HepG2 (cell line): ENCODE results near the gene ZNF500. TPM values are rescaled to one million over a fixed set of nuclear protein-coding genes. Genes with fewer than 3 reads are reported as not detected.
A peak's percentile ranks its signal among the peaks of the same experiment; 100 is the strongest.

Experiments used
- AFF4 ChIP-seq: sonication (generic); formaldehyde crosslinking; IDR thresholded peaks from 2 replicates; pipeline ENCODE4 v1.4.0; 2020; ENCODE audit warnings: missing genetic modification reagents
- ARNTL ChIP-seq: sonication (generic); formaldehyde crosslinking; IDR thresholded peaks from 2 replicates; pipeline ENCODE4 v1.4.0; 2020; ENCODE audit warnings: mild to moderate bottlenecking, missing genetic modification reagents
- GABPA ChIP-seq, 2 experiments: IDR thresholded peaks; 2 replicates each; pipeline ENCODE4 v1.6.1; 2011 to 2016; ENCODE audit warnings: low read depth in 2 of 2, low read length in 1 of 2, missing biosample characterization in 1 of 2, missing genetic modification characterization in 1 of 2
- LCORL ChIP-seq, 2 experiments: fragments of 450-650 bp in 1 of 2; sonication (generic) in 1 of 2; formaldehyde crosslinking in 1 of 2; IDR thresholded peaks; 2 replicates each; pipeline versions ENCODE4 v1.5.0 to v1.6.1; 2017 to 2020; ENCODE audit warnings: antibody characterized with exemption in 1 of 2, missing genetic modification reagents in 1 of 2
- MEF2D ChIP-seq: sonication (generic); formaldehyde crosslinking; IDR thresholded peaks from 2 replicates; pipeline ENCODE4 v1.5.1; 2020; ENCODE audit warnings: mild to moderate bottlenecking, missing genetic modification reagents
- PLSCR1 ChIP-seq: sonication (generic); formaldehyde crosslinking; IDR thresholded peaks from 2 replicates; pipeline ENCODE4 v1.5.0; 2020; ENCODE audit warnings: missing genetic modification reagents, mild to moderate bottlenecking, borderline replicate concordance
- POLR2A ChIP-seq, 2 experiments: IDR thresholded peaks; 2 replicates each; pipeline ENCODE4 v1.6.1; 2011; ENCODE audit warnings: low read depth in 2 of 2, low read length in 2 of 2, mild to moderate bottlenecking in 1 of 2, moderate library complexity in 1 of 2; ENCODE audit not compliant: insufficient read depth in 1 of 2
- RARA ChIP-seq: IDR thresholded peaks from 2 replicates; pipeline ENCODE4 v1.6.1; 2016; ENCODE audit warnings: missing genetic modification reagents, missing compliant biosample characterization
- SALL2 ChIP-seq: sonication (generic); formaldehyde crosslinking; IDR thresholded peaks from 2 replicates; pipeline ENCODE4 v1.8.1; 2023; ENCODE audit warnings: mild to moderate bottlenecking, missing genetic modification reagents, inconsistent platforms
- SPEN ChIP-seq: sonication (generic); formaldehyde crosslinking; IDR thresholded peaks from 2 replicates; pipeline ENCODE4 v1.5.1; 2020; ENCODE audit warnings: low read depth, mild to moderate bottlenecking, missing genetic modification reagents
- U2AF2 ChIP-seq: fragments of 200-400 bp; formaldehyde crosslinking; IDR thresholded peaks from 2 replicates; pipeline ENCODE4 v1.6.1; 2017; ENCODE audit warnings: low read depth, mild to moderate bottlenecking, low read length
- ZNF264 ChIP-seq: sonication (generic); formaldehyde crosslinking; IDR thresholded peaks from 2 replicates; pipeline ENCODE4 v1.4.0; 2020; ENCODE audit warnings: missing genetic modification reagents
- ZNF549 ChIP-seq: sonication (generic); formaldehyde crosslinking; IDR thresholded peaks from 2 replicates; pipeline ENCODE4 v1.5.0; 2020; ENCODE audit warnings: missing genetic modification reagents
- ZNF839 ChIP-seq: sonication (generic); formaldehyde crosslinking; IDR thresholded peaks from 2 replicates; pipeline ENCODE4 v1.4.0; 2020; ENCODE audit warnings: missing genetic modification reagents, mild to moderate bottlenecking, borderline replicate concordance
- polyA plus RNA-seq, 8 experiments: library from polyadenylated mRNA; depleted of rRNA in 3 of 8; stranded (reverse) in 7 of 8; unstranded in 1 of 8; fragments of >200 nt; fragmentation: Illumina TruSeq in 4 of 8; extraction: Trizol in 4 of 8; gene quantifications; 2 replicates each; pipeline versions ENCODE4 v1.2.1 to v1.2.3, GENCODE V29; 2011 to 2016; ENCODE audit warnings: low read depth in 4 of 8, missing spikeins in 1 of 8, mixed read lengths in 1 of 8; ENCODE audit not compliant: insufficient read depth in 1 of 8
- total RNA-seq, 5 experiments: library from RNA; depleted of rRNA; stranded (reverse); fragments of >200 nt; fragmentation: Illumina TruSeq; extraction: Trizol; gene quantifications; 2 replicates each; pipeline ENCODE4 v1.2.3, GENCODE V29; 2016; ENCODE audit warnings: low read depth in 1 of 5
- TF ChIP-seq, protein P1 (sequence below), 2 experiments: sonication (generic) in 1 of 2; formaldehyde crosslinking in 1 of 2; IDR thresholded peaks; 2 replicates each; pipeline versions ENCODE4 v1.4.0 to v1.6.1; 2018 to 2020; ENCODE audit warnings: missing genetic modification reagents in 2 of 2, borderline replicate concordance in 1 of 2, low read depth in 1 of 2, mild to moderate bottlenecking in 1 of 2, missing biosample characterization in 1 of 2
- TF ChIP-seq, protein P2 (sequence below): sonication (generic); formaldehyde crosslinking; IDR thresholded peaks from 2 replicates; pipeline ENCODE4 v1.4.0; 2020; ENCODE audit warnings: missing genetic modification reagents

Gene ZNF500
- total and polyA plus RNA-seq, 2 of the 13 experiments (the other 11 are each of a cell fraction or from before 2014, with no cell fraction given) = 6.1 to 12.2 TPM

DNA sequence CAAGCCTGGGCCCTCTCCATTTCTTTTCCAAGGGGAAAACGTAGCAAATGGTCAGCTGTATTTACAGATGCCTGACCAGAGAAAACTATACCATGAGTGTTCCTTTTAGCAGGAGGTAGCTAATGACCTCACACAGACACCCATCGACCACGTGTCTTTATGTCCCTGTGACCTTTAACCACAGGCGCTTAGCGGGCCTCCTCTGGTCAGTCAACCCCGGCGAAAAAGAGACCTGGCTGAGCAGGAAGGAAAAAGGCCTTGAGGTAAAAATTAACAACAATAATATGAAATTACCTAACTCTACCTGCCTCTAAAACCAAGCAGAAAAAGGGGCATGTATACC, 64.5 kb downstream of the ZNF500 start (continued):
- TF ChIP-seq AFF4 (CRISPR knock-in tag) = no peak
- TF ChIP-seq U2AF2 = no peak
- TF ChIP-seq ZNF264 (CRISPR knock-in tag) = no peak
- TF ChIP-seq ZNF839 (CRISPR knock-in tag) = no peak
- no peak for TF ChIP-seq LCORL (IDR thresholded peaks at IDR 0.05)
- no peak for TF ChIP-seq LCORL (CRISPR knock-in tag; IDR thresholded peaks at IDR 0.05)
- TF ChIP-seq, protein P1, sequence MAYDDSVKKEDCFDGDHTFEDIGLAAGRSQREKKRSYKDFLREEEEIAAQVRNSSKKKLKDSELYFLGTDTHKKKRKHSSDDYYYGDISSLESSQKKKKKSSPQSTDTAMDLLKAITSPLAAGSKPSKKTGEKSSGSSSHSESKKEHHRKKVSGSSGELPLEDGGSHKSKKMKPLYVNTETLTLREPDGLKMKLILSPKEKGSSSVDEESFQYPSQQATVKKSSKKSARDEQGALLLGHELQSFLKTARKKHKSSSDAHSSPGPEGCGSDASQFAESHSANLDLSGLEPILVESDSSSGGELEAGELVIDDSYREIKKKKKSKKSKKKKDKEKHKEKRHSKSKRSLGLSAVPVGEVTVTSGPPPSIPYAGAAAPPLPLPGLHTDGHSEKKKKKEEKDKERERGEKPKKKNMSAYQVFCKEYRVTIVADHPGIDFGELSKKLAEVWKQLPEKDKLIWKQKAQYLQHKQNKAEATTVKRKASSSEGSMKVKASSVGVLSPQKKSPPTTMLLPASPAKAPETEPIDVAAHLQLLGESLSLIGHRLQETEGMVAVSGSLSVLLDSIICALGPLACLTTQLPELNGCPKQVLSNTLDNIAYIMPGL (CRISPR knock-in tag; IDR thresholded peaks at IDR 0.05; ENCODE audit: borderline replicate concordance in 1 of 2, low read depth in 1 of 2) = no peak
- TF ChIP-seq SPEN = peak; percentile 50; the same call in 1 of the 2 replicates
- peak; percentile 45; the same call in 1 of the 2 replicates for TF ChIP-seq ARNTL (CRISPR knock-in tag)
- no peak for TF ChIP-seq ZNF549 (CRISPR knock-in tag)
- no peak for TF ChIP-seq POLR2A (IDR thresholded peaks at IDR 0.05; ENCODE audit: insufficient read depth in 1 of 2, low read depth in 2 of 2, low read length in 2 of 2)
- TF ChIP-seq PLSCR1 (CRISPR knock-in tag) = no peak
- TF ChIP-seq RARA (CRISPR knock-in tag) = peak; percentile 51; the same call in 1 of the 2 replicates
- no peak for TF ChIP-seq SALL2 (CRISPR knock-in tag)
- no peak for TF ChIP-seq MEF2D
- no peak for TF ChIP-seq GABPA (IDR thresholded peaks at IDR 0.05; ENCODE audit: low read depth, low read length)
- TF ChIP-seq GABPA (CRISPR knock-in tag; IDR thresholded peaks at IDR 0.05; ENCODE audit: low read depth) = no peak
- TF ChIP-seq, protein P2, sequence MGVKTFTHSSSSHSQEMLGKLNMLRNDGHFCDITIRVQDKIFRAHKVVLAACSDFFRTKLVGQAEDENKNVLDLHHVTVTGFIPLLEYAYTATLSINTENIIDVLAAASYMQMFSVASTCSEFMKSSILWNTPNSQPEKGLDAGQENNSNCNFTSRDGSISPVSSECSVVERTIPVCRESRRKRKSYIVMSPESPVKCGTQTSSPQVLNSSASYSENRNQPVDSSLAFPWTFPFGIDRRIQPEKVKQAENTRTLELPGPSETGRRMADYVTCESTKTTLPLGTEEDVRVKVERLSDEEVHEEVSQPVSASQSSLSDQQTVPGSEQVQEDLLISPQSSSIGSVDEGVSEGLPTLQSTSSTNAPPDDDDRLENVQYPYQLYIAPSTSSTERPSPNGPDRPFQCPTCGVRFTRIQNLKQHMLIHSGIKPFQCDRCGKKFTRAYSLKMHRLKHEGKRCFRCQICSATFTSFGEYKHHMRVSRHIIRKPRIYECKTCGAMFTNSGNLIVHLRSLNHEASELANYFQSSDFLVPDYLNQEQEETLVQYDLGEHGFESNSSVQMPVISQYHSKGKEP = no peak
